Brain pericyte (primary cell): ENCODE results near the gene RAB40C.

ENCODE experiments used
- DNase-seq: peaks from one replicate; pipeline ENCODE4 v3.0.0-alpha.2; 2012; ENCODE audit warnings: low read depth, low spot score

Gene RAB40C

DNA sequence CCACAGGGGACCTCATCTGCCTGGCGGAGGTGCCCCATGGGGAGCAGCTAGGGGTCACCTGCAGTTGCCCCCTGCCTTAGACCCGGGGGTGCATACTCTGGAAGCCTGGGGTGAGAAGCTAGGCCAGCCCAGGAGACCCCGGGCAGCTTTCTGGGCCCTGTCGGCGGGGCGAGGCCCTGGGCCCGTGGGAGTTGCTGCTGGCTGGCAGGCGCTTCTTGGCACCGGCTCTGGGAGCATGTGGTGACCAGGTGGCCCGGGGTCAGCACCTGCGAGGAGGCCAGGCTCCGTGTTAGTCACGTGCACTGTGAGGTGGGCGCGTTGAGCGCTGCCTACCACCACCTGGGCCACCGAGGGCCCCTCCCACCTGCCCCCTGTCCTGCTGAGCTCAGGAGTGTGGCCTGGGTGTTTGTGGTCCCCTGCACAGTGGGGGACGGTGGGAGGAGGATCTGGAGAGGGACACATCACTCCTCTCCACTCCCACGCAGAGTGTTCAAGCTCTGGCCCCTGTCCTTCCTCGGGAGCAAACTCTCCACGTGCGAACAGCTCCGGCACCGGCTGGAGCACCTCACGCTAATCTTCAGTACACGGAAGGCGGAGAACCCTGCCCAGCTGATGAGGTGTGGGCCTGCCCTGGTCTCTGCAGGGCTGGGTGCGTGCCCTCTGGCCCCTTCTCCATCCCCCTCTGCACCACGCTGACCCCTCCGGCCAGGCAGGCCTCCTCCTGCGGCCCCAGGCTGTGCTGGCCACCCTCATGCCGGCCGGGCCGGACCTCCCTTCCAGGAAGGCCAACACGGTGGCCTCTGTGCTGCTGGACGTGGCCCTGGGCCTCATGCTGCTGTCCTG lies 14.3 kb upstream of the RAB40C start:
- DNase-seq: no peak

DNA sequence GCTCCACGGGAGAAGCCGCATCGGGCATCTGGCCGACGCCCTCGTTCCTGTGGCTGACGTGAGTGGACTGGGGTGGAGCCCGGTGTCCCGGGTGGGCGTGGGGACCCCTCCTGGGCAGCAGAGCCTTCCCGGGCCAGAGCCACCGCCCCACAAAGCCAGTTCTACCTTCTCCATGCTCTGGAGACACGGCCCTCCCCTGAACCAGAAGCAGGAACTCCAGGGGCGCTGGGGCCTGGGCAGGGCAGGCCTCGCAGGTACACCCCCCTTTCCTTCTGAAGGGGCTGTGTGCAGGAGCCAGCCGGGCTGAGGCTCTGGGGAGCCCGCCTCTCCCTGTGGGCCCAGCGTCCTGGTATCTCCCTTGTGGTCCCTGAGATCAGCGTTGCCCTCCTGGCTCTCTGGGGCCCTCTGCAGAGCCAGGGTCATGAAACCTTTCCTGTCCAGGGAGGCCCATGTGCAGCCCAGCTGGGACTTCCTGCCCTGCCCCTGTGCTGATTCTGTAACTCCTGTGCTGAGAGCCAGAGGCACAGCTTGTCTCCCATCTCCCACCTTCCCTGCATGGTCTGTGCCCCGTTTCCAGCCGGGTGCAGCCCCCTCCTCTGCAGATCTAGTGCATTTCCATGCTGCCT lies 13.6 kb upstream of the RAB40C start:
- DNase-seq: no peak

DNA sequence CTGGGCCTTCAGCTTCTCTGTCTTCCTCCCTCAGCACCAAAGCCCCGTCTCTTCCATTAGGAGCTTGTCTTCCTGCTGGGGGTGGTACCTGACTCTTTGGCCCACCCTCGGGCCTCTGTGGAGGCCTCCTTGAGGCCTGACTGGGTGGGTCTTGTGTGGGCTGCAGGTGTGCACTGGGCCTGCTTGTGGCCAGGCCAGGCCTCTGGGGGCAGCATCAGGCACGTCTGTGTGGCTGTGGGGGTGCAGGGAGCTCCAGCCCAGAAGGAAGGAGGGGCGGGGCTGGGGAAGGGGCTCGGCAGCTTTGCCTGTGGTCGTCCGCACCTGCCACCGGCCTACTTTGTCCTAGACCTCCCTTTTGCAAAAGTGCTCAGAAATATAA lies 13.1 kb upstream of the RAB40C start:
- no peak for DNase-seq

DNA sequence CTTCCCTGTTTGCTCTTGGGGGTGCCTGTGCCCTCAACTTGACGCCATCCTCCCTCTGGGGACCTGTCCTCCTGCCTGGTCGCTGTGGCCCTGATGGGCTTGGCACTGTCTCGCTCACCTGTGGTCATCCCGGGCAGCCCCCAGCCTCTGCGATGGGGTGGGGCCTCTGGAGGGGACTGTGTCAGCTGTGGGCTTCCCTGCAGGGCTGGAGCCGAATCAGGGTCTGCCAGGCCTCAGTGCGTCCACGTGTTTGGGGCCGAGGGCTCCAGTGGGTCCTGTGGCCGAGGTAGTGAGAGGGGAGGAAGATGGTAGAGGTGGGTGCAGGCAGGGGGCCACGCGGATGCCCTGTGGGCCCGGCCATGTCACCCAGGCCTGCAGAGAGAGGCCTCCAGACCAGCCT lies 12.1 kb upstream of the RAB40C start:
- no peak for DNase-seq

DNA sequence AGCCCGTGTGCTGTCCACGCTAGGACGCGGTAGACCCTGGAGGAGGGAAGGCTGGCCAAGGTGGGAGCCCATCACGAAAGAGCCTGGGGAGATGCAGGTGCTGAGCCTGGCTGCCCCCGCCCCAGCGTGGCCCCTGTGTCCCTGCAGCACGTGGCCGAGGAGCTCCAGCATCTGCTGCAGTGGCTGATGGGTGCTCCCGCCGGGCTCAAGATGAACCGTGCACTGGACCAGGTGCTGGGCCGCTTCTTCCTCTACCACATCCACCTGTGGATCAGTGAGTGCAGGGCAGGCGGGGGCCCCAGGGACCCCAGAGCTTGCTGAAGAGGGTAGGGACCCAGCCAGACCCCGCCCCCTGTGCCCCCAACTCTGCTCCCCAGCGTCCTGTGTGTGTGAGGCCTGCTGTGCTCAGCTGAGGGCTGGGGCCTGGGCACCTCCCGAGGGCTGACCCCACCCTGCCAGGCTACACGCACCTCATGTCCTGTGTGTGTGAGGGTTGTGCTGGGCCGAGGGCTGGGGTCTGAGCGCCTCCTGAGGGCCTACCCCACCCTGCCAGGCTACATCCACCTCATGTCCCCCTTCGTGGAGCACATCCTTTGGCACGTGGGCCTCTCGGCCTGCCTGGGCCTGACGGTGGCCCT lies 11.5 kb upstream of the RAB40C start:
- DNase-seq: no peak

DNA sequence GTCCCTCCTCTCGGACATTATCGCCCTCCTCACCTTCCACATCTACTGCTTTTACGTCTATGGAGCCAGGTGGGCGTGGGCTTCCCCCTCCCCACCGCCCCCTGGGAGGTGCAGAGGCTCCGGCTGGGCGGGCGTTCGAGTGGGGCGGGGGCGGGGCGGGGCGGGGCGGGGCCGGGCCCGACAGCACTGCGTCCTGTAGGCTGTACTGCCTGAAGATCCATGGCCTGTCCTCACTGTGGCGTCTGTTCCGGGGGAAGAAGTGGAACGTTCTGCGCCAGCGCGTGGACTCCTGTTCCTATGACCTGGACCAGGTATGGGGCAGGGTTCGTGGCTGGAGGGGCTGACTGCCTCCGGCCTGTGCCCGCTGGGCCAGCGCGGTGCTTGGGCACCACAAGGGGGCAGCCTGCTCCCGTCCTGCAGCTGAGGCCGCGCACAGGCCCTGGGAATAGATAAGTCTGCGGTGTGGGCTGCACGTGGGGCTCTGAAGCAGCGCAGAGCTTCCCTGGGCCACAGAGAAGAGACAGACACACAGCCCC lies 10.9 kb upstream of the RAB40C start:
- no peak for DNase-seq

DNA sequence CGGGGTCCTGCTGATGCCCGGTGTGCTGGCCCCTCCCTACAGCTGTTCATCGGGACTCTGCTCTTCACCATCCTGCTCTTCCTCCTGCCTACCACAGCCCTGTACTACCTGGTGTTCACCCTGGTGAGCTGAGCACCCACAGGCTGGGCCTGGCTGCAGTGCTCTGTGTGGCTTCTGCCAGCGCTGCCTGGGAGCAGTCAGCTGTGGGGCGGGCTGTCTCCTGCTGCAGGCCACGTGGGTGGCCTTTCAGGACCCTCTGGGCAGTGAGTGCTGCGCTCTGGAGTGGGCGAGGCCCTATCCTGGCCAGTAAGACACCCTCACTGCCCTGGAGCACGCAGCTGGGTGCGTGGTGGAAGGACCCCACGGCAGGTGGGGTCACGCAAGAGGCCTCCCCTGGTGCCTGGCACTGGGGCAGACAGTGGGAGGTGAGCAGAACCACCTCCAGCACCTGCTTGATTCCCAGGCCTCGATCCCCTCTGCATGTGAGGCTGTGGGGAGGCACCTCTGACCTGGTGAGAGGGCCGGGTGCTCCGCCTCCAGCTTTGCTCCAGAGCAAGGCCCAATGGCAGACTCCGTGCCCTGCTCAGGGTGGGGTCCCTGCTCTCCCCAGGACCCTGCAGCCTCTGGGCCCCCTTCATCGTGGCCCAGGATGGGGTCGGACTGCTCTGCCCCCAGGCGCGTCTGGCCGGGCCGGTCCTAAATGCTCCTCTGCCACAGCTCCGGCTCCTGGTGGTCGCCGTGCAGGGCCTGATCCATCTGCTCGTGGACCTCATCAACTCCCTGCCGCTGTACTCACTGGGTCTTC lies 9.5 kb upstream of the RAB40C start:
- DNase-seq: no peak

DNA sequence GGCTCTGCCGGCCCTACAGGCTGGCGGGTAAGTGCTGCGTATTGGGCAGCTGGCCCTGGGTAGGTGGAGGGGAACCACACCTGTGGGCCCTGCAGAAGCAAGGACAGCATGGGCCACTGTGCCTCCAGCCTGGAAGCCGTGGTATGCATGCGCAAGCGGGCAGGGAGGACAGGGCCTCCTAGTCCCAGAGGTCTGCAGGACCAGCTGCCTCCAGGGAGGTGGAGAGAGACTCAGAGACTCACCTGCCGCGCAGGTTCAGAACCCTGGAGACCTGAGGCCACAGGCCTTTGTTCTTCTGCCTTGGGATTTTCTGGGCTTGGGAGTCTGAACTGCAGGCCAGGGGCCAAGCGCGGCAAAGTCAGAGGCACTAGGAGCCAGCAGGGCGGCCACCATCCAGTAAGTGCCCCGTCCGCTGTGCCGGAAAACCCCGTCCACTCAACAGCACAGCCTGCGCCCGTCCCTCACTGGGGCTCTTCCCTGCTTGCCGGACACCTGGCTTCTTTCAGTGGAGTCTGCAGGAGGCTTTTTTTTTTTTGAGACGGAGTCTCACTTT lies 8.8 kb upstream of the RAB40C start:
- no peak for DNase-seq

DNA sequence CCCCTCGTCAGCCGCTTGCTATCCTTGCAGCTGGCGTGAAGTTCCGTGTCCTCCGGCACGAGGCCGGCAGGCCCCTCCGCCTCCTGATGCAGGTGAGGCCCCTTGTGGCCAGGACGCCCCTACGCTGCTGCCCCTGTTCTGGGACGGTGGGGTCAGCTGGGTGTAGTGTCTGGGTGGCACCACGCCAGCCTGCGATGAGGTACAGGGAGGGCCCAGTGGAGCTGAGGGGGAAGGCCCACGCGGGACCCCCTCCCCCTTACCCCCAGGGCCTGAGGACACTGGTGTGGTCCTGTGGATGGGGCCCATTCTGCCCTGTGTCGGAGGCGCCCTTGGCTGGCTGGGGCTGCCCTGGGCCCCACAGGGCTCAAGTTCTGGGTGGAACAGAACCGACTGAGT lies 7.7 kb upstream of the RAB40C start:
- no peak for DNase-seq

DNA sequence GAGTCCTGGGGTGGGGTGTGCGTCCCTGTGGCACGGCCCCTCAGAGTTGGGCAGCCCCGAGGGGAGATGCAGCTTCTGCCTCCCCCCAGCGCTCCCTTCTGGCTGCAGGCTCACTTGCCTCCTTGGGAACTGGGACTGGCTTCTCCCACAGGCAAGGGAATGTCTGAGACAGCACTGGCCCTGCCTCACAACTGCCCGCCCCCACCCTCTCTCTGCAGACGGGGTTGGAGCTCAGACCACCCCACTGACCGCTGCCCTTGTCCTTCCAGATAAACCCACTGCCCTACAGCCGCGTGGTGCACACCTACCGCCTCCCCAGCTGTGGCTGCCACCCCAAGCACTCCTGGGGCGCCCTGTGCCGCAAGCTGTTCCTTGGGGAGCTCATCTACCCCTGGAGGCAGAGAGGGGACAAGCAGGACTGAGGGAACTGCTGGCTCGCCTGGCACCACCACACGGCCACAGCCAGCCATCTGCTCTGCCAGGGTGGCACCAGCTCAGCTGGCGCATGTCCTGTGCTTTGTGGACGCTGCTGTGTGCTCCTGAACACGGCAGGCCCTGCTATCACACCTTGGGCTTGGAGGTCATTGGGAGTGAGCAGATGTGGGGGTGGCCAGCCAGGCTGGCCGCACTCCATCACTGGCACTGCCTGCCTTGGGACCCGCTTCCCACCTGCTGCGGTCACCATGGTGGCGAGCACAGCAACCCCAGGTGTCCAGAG lies 7.1 kb upstream of the RAB40C start:
- DNase-seq: no peak

DNA sequence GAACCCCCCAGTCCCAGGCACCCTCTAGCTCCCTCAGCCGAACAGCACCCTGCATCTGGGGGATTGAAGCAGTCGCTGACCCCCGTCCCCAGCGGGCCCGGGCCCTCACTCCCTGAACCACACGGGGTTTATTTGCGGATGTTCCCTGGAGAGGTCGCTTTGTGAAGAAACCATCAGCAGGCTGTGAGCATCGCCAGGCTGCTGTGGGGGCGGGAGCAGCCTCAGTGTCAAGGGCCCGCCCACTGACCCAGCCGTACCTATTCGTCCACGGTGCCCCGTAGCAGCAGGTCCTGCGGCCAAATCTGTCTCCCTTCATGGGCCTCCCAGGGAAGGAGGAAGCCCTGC lies 6.4 kb upstream of the RAB40C start:
- DNase-seq: no peak

DNA sequence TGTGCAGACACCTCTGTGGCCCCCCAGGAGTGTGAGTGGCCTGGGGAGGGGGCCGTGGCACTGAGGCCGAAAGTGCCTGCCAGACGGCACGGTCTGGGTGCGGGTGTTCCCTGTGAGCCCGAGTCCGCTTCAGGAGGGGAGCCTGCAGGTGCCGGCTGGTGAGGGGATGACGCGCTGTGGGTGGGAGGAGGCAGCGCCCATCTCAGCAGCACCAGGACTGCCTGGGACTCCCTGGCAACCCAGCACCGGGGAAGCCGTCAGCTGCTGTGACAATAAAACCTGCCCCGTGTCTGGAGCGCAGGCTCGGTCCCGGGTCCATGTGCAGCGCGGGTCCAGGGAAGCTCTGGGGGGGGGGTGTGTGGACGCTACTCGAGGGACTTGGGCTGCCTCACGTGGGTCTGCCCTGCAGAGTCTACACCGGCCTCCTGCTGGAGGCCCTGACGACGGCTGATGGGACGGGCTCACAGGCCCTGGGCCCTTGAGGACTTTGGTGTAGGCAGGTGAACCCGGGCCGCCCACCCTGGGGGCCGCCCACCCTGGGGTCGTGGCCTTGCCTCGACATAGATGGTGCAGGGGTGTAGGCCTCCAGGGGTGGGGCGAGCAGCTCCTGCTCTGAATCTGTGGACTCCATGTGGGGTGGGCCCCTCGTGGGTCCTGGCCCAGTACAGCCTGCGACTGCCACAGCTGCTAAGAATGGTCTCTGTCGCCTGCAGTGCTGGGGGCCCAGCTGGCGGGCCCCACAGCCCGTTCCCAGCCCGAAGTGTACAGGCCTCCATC lies 5.9 kb upstream of the RAB40C start:
- no peak for DNase-seq

DNA sequence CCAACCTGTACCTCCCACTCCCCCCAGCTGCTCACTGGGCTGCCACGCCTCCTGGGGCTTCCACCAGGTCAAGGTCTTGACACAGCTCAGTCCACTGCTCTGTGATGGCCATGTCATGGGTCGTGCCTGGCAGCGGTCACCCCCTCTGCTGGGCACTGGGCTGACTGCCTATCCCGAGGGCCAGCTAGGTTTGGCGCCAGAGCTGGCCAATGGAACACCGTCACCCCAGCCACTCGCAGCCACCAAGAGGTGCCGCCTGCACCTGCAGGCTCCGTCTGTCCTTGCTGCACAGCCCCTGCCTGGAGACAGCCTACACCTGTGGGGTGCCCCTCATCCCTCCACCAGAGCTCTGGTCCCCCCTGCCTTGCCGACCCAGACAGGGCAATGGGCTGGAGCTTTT lies 4.5 kb upstream of the RAB40C start:
- no peak for DNase-seq

DNA sequence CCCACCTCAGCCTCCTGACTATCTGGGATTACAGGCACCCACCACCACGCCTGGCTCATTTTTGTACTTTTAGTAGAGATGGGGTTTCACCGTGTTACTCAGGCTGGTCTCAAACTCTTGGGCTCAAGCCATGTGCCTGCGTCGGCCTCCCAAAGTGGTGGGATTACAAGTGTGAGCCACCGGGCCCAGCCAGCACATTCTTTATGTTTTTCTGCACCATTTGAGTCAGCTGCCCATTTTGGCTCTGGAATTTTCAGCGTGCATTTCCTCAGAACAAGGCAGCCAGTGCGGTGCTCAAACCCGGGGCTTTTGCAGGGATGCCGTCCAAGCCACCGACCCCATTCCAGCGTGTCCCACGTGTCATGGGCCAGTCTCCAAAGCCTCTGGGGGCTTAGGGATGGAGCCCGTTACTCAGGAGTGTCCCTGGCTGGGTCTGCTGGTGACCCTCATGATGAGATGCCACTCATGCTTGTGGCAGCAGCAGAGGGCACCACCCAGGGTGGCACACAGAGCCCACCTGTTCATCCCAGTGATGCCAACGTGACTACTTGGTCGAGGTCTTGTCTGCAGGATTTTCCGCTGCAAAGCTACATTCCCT lies 3.7 kb upstream of the RAB40C start:
- no peak for DNase-seq

DNA sequence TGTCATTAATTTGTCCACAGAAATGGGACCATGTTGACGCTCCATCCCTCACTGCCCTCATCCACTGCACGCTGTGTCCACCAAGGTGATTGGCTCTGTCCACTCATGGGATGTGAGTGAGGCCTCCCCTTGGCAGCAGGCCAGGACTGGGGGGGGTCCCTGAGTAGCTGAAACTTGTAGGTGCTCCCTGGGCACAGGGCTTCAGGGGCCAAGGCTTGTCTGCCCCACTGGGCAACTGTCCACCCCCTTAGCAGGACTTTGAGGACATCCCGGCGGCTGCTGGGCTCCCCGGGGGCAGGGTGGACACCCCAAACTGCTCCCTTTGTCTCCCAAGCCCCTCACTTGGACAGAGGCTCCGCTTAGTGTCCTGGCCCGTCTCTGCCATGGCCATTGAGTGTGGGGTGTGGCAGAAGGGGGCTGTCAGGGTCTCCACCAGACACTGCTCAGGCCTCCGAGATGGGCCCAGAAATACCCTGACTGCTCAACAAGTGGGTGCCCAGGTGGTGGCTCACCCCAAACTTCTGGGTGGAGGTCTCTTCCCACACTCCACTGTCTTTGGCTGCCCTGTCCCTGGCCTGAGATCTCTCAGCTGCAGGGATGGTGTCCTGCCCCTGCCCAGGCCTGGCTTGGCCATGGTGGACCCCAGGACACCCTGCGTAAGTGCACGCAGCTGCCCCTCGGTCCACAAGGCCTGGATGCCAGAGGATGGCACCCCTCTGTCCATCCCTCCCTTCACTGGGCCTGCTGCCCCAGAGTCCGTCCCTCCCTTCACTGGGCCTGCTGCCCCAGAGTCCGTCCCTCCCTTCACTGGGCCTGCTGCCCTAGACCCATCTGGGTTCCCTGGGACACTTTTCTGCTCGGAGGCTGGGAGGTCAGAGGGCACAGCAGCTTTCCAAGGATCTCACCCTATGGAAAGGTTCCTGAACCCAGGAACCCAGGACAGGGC lies 2.9 kb upstream of the RAB40C start:
- no peak for DNase-seq

DNA sequence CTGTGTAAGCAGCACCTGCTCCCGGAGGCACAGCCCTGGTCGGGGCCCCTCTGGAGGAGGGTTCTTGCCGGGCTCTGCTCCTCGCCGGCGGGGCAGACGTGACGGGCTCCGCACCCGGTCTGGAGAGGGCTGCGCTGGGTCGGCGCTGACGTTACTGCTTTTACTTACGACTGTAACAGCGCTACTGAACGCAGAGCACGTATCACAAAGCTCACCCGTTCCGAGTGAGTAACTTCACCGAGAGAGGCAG lies 1.3 kb upstream of the RAB40C start:
- DNase-seq: no peak

DNA sequence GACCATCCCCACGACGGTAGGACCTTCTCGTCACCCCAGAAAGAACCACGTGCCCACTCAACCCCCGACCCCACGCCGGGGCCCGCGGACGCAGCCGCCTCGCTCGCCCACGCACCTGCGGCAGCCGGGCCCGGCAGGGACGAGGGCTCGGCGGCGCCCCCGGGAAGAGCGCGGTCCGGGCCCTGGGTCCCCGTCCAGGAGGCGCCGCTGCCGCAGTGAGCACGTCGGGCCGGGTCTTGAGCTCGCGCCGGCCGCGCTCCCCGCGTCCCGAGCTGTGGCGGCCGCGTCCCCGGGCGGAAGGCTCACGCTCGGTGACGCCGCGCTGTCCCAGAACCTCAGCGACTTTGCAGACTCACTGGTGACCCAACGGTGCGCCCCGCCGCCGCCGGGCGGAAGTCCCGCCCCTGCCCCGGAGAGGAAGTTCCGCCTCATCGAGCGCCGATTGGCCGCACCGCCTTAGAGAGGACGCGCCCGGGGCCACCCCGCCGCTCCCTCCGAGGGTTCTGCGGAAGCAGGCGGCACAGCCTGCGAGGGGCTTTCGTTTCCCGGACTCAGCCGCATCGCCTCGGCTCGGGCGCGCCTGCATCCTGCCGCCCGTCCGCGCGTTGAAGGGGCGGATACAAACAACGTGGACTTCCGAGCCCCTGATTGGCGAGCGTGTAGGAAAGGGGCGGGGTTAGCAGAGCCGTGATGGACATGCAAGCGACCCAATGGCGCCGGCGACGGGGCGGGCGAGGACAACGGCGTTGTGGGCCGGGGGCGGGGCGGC lies 793 bp upstream of the RAB40C start:
- DNase-seq: peak; percentile 88

DNA sequence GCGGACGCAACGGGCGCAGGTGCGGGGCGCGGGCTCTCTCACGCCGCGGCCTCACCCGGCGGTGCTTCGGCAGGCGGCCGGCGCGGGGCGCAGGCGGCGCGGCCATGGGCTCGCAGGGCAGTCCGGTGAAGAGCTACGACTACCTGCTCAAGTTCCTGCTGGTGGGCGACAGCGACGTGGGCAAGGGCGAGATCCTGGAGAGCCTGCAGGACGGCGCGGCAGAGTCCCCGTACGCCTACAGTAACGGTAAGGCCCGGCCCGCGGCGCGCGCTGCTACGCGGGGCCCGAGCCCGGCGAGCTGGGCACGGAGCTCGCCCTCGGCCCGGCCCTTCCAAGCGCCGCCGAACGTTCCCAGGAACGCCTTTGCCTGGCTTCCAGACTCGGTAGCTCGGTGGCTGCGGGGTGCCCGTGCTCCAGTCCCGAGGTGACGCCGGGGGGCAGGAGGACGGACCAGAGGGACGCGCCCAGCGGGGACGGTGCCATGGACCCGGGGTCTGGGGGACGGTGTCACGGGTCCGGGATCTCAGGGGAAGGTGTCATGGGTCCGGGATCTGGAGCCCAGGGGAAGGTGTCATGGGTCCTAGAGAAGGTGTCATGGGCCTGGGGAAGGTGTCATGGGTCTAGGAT lies 435 bp downstream of the RAB40C start:
- DNase-seq: no peak
